Ovary (tissue), 3 donors: ENCODE results near the gene DENND2A.
"Not testable (repeated sequence)": the region's sequence is repeated elsewhere in the genome, so short reads cannot be mapped to it uniquely, and the experiment has no call there.

Experiments used
- CTCF ChIP-seq, 3 donors: fragments of 450-650 bp in 2 of 3; fragments of 200-600 bp in 1 of 3; IDR thresholded peaks; one replicate each; pipeline versions ENCODE4 v1.5.1 to v1.8.0; 2016 to 2022; ENCODE audit warnings: antibody characterized with exemption in 3 of 3, mild to moderate bottlenecking in 1 of 3
- EP300 ChIP-seq: sonication (generic); formaldehyde crosslinking; IDR thresholded peaks from one replicate; pipeline ENCODE4 v1.6.1; 2017; ENCODE audit warnings: antibody characterized with exemption
- donor health status: DM: no; HTN: no; CAD: no.

- not testable (repeated sequence) for TF ChIP-seq CTCF (IDR thresholded peaks at IDR 0.05); EP300
These were observed 22.3 kb upstream of the DENND2A start for GRCh38 chr7:140662938-140663337.
